HG03565 (cell line): ENCODE data around the gene FAS.

ENCODE experiments used
- ATAC-seq: cut with Tn5 transposase; IDR thresholded peaks from one replicate; pipeline ENCODE4 v1.9.1; 2021; ENCODE audit warnings: mild to moderate bottlenecking, moderate library complexity; ENCODE audit not compliant: unreplicated experiment

Gene FAS

DNA sequence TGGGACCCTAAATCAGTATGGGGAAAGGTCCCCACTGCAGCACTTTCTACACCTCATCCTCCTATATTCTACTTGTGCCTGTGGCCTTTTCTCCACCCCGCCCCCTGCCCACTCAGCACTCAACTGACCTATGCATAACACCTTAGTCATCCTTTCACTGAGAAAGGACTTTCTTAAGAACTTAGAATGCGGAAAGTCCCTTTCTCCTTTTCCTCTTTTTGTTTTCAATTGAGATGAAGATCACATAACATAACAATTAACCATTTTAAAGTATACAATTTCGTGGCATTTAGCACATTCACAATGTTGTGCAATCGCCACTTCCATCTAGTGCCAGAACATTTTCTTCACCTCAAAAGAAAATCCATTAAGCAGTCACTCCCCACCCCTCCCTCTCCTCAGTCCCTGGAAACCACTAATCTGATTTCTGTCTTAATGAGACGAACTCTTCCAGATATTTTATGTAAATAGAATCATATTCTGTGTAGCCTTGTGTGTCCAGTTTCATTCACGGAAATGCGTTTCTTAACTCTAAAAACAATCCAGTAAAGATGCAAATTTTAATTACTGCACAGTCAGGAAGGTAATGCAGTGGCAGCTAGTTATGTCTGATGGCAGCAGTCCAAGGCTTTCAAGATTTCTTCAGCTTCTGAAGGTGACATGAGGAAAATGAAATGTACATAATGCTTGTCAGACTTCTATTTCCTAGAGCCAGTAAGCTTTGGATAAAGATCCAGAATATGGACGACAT lies 41.7 kb downstream of the FAS start:
- ATAC-seq, result peak; percentile 40

DNA sequence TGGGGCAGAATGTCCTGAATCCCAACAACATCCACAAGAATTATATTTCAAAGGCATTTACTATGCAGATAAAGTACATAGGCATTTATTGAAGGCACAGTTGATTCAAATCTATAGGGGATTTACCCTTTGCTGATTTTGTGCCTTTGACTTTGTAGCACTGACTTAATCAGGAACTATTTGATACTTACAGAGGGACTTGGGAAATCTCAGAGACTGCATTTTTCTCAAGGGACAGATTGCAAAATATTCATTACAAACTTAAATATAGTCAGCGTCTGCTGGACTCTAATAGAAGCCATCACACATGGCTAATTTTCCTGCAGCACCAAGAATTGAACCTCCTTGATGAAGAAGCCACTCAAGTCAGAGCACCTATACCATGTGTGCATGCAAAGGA lies 44.9 kb downstream of the FAS start:
- ATAC-seq, result no peak

DNA sequence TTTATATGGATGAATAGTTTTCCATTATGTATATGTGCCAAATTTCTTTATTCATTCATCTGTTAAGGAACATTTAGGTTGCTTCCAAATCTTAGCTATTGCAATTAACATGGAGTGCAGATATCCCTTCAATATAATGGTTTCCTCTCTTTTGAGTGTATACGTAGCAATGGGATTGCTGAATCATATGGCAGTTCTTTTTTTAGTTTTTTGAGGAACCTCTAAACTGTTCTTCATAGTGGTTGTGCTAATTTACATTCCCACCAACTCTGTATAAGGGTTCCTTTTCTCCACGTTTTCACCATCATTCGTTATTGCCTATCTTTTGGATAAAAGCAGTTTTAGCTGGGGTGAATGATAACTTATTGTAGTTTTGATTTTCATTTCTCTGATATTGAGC lies 46.5 kb downstream of the FAS start:
- no peak for ATAC-seq

DNA sequence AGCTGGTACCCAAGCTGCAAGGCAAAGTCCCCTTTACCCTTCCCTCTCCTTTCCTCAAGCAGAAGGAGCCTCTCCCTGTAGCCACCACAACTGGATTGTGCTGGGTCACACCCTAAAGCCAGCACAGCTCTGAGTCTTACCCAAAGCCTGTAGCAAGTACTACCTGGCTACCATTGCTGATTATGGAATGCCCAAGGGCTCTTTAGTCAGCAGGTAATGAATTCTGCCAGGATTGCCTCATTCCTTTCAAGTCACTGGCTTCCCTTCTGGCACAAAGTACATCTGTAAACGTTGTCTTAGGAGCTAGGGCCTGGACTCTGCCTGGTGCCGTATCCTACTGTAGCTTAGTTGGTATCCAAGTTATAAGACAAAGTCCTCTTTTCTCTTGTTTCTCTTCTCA lies 52.0 kb downstream of the FAS start:
- ATAC-seq, result no peak

DNA sequence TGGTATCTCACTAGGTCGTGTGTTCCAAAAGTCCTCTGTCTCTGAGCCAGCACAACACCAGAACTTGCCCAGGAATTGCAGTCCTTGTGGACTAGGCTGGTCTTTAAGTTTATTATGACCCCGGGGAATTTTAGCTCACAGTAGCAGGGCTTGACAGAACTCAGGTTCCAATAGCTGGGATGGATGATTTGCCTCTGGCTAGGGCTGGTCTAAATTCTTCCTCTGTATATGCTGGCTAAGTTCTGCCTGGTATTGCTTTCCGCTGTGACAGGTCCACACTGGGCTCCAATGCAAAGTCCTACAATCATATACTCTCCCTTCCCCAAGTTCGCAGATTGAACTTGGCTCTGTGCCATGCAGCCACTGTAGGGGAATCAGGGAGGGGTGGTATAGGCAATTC lies 52.5 kb downstream of the FAS start:
- no peak for ATAC-seq

DNA sequence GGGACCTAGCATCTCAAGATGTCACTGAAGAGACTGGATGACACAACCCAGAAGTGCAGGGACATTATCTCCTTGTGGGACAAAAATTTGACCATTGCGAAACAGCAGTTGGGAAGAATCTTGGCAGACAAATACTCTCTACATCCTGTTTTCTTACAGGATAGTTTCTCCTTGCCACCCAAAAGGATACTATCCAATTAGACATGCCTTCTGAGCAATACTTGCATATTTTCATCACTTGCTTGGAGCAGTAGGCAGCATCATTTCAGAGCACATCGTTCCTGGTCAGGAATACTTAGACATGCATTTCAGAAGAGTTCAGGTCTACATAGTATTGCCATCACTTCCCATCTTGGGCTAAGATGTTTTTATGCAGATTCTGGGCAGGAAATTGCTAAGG lies 56.8 kb downstream of the FAS start:
- no peak for ATAC-seq

DNA sequence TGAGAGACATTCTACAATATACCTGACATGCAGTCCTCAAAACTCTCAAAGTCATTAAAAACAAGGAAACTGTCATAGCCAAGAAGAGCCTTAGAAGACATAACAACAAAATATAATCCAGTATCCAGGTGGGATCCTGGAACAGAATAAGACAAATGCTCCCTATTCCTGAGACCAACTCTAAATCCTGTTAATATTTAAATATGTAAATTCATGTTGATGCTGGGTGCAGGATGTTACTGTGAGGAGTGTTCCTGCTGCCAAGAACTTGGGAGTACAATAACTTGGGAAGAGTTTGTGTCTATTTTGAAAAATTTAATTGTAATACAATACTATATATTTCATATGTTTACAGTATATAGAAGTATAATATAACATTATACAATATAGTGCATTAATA lies 61.0 kb downstream of the FAS start:
- ATAC-seq, result no peak

DNA sequence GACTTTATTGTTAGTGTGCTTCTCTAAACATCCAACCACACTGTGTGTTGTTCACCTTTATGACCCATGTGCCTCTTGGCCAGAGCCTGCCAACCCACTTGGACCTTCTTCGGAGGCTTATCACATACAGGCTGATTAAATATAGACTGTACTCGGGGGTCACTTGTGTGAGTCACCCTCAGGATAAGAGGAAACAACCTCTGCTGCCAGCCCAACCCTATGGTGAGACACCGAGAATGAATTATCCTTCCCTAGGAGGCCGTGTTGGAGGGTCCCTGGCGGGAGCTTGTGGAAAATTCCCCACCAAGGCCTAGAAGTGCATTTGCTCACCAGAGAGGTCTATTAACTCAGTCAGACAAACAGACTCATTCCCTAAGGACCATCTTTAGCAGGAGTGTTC lies 63.0 kb downstream of the FAS start:
- ATAC-seq, result no peak

DNA sequence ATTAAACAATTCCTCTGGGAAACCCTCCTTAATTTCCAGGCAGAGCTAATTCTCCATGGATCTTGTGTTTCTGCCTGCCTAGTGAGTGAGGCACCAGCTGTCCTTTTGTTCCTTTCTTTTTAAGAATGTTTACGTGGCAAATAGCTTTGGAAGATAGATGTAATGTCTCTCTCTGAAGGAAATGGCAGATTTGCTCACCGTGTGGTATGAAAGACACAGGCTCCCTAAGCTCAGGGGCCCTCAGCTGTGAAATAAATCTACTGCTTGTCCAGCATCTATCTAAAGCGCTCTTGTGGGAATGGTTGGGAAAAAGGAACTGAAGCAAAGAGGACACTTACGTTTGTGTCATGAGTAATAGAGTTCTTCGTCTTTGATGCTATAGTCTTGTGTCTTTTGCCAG lies 64.6 kb downstream of the FAS start:
- no peak for ATAC-seq

DNA sequence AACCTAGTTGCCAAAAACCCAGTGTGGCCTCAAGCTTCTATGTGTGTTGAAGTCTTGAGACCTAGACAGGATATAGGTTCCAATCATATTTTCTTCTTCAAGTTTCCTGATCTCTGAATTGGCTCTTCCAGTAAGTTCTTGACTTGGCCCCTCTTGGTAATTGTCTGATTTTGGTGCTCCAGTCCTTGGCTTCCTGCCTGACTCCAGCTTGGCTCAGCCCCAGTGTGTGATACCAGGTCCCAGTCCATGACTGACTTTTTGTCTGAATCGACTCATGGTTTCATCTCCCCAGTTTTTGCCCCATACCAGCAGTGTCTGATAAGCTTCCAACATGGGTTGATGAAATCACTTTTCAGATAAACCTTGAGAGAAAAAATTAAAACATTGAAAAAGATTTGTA lies 72.3 kb downstream of the FAS start:
- no peak for ATAC-seq

DNA sequence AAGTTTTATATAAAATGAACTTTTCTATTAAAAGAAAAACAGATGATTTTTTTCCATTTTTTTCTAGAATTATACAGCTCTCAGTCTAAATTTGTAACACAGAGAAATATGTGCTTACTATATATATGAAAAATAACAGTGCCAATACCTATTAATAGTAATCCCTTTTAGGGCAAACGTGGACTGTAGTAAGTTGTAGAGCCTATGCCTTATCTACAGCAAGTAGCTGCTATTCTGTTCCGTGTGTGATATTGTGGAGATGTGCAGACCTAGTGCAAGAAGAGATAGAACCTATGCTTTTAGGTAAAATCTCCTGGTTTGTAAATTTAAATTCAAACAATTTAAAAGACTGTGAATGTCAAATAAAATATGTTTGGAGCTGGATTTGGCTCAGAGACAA lies 72.9 kb downstream of the FAS start:
- ATAC-seq, result no peak

DNA sequence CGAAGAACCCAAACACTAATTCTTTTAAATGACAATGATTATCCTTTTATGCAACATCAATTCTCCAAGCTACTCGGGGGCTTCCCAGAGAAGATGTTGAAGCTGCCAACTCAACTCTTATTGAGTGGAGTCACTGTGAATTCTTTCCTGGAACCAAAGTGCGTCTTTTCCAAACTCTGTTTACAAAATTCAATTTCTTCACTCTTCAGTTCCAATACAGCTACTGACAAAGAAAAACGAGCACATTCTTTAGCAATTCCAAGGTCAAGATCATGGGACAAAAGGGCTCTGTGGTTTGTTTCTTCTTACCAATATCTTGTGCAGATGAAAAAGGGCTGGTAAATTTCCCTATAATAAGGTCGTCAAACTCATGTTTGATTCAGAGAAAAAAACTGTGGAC lies 74.2 kb downstream of the FAS start:
- no peak for ATAC-seq
